Measurements from ENCODE around the gene IL32. TPM values are rescaled to one million over a fixed set of nuclear protein-coding genes. Genes with fewer than 3 reads are reported as not detected.

Gene IL32
- total and polyA plus RNA-seq, 9 of the 15 experiments (the other 6 are each of a cell fraction or from before 2014, with no cell fraction given): 0.21 to 2.2 (median 0.37) TPM; not detected in 3

DNA sequence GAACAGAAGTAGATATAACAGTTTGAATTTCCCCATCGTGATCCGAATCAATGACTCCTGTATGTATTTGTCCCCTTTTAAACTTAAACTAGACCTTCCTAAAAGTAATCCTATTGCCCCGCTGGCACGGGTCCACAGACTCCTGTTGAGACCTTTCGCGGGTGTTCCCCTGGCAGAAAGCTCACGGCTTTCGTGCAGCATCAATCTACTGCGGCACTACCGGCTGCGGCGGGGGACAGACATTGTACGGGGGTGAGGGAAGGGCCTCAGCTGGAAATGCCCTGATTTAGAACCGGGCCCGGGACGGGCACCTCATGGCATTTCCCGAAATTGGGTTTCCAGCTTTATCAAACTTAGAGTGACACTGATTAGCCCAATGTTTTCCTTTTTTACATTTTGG is 14.6 kb downstream of the IL32 start:
- Histone ChIP-seq H3K9me3 (replicated peaks; ENCODE audit: control insufficient read depth, insufficient read depth, low read depth, low read length) (no peaks in the 10 kb centered on the region), H3K36me3 (ENCODE audit: control insufficient read depth, insufficient read depth, low read length) (no peaks in the 10 kb centered on the region), H3K27ac (ENCODE audit: extremely low read depth, low read depth, low read length) (no peak overlapping the region), H3K4me2 (ENCODE audit: insufficient read depth, low read length) (no peak overlapping the region), H3K9ac (ENCODE audit: insufficient read depth in 1 of 2, low read depth in 2 of 2, low read length in 2 of 2) (no peak overlapping the region), H4K20me1 (replicated peaks; ENCODE audit: control insufficient read depth, insufficient read depth, low read length) (no peaks in the 10 kb centered on the region), H3K9me1 (ENCODE audit: control insufficient read depth, insufficient read depth, low read length) (no peaks in the 10 kb centered on the region), H3K4me3 (no peak overlapping the region), H3K4me1 (replicated peaks in 1 of 2; ENCODE audit: control insufficient read depth in 2 of 2, insufficient read depth in 2 of 2, low read length in 2 of 2) (peaks cover 5 to 11% of the 10 kb centered on the region in 2 experiments), H3K27me3 (ENCODE audit: control insufficient read depth in 2 of 2, insufficient read depth in 2 of 2, low read length in 2 of 2) (peaks cover 5 to 9% of the 10 kb centered on the region in 2 experiments; a peak in 3 of 5 replicates), H2AFZ (ENCODE audit: low read depth, low read length) (no peak overlapping the region), H3K79me2 (ENCODE audit: control insufficient read depth, insufficient read depth, low read length) (no peaks in the 10 kb centered on the region)
- no TSS peak for BruUV-seq (replicated peaks)
- ATAC-seq (no peak), FAIRE-seq (no peak), DNase-seq (ENCODE audit: extremely low read depth in 1 of 4, low spot score in 3 of 4) (no peak)
- POLR2A ChIA-PET: interaction anchor here (0.6 to 1.2 kb wide), 4 partner anchors 9 to 23 kb away, joined by 3 to 5 read pairs (median 3); no protein-coding TSS in a partner anchor
- intact Hi-C loops (cut with micrococcal nuclease): no loop called here
- in situ Hi-C loops (cut with MboI): no loop called here
- CTCF ChIA-PET (ENCODE audit: low intra/inter-chr PET ratio): no interaction called here
- 12% methylated on average over 17 of the region's 17 CpGs for WGBS (ENCODE audit: insufficient coverage, low coverage, missing lambda C conversion rate)
- TF ChIP-seq PHTF2 (CRISPR knock-in tag; IDR thresholded peaks at IDR 0.05) (no peak), ZNF75A (CRISPR knock-in tag; IDR thresholded peaks at IDR 0.05) (no peak), RAD51 (IDR thresholded peaks at IDR 0.05; ENCODE audit: borderline replicate concordance, low read depth) (no peak), CREM (IDR thresholded peaks at IDR 0.05; ENCODE audit: low read depth) (no peak), ZNF23 (CRISPR knock-in tag; IDR thresholded peaks at IDR 0.05) (no peak), BHLHE40 (IDR thresholded peaks at IDR 0.05; ENCODE audit: low read length) (no peak), RB1 (IDR thresholded peaks at IDR 0.05; ENCODE audit: low read depth) (no peak), CEBPZ (IDR thresholded peaks at IDR 0.05; ENCODE audit: borderline replicate concordance, low read depth, low read length) (no peak), HLTF (IDR thresholded peaks at IDR 0.05) (no peak), TEAD1 (CRISPR knock-in tag; IDR thresholded peaks at IDR 0.05) (no peak), ATF1 (CRISPR knock-in tag; IDR thresholded peaks at IDR 0.05) (no peak), ATF1 (tag; IDR thresholded peaks at IDR 0.05) (no peak), HDAC3 (IDR thresholded peaks at IDR 0.05; ENCODE audit: borderline replicate concordance, partially characterized antibody) (no peak), ARHGAP35 (IDR thresholded peaks at IDR 0.05; ENCODE audit: partially characterized antibody) (no peak), ZNF561 (CRISPR knock-in tag; conservative IDR thresholded peaks at IDR 0.05) (no peak)
- TF ChIP-seq, protein P1, sequence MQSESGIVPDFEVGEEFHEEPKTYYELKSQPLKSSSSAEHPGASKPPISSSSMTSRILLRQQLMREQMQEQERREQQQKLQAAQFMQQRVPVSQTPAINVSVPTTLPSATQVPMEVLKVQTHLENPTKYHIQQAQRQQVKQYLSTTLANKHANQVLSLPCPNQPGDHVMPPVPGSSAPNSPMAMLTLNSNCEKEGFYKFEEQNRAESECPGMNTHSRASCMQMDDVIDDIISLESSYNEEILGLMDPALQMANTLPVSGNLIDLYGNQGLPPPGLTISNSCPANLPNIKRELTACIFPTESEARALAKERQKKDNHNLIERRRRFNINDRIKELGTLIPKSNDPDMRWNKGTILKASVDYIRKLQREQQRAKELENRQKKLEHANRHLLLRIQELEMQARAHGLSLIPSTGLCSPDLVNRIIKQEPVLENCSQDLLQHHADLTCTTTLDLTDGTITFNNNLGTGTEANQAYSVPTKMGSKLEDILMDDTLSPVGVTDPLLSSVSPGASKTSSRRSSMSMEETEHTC (IDR thresholded peaks at IDR 0.05): no peak
- TF ChIP-seq, protein P2, sequence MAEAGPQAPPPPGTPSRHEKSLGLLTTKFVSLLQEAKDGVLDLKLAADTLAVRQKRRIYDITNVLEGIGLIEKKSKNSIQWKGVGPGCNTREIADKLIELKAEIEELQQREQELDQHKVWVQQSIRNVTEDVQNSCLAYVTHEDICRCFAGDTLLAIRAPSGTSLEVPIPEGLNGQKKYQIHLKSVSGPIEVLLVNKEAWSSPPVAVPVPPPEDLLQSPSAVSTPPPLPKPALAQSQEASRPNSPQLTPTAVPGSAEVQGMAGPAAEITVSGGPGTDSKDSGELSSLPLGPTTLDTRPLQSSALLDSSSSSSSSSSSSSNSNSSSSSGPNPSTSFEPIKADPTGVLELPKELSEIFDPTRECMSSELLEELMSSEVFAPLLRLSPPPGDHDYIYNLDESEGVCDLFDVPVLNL (CRISPR knock-in tag; IDR thresholded peaks at IDR 0.05; ENCODE audit: low read depth): no peak
- TF ChIP-seq, protein P3, sequence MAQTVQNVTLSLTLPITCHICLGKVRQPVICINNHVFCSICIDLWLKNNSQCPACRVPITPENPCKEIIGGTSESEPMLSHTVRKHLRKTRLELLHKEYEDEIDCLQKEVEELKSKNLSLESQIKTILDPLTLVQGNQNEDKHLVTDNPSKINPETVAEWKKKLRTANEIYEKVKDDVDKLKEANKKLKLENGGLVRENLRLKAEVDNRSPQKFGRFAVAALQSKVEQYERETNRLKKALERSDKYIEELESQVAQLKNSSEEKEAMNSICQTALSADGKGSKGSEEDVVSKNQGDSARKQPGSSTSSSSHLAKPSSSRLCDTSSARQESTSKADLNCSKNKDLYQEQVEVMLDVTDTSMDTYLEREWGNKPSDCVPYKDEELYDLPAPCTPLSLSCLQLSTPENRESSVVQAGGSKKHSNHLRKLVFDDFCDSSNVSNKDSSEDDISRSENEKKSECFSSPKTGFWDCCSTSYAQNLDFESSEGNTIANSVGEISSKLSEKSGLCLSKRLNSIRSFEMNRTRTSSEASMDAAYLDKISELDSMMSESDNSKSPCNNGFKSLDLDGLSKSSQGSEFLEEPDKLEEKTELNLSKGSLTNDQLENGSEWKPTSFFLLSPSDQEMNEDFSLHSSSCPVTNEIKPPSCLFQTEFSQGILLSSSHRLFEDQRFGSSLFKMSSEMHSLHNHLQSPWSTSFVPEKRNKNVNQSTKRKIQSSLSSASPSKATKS (CRISPR knock-in tag; IDR thresholded peaks at IDR 0.05): no peak
